GM12874 (cell line): Measurements from ENCODE around the gene MARF1.

Experiments used
- TF ChIP-seq, protein P1 (sequence below): IDR thresholded peaks from 2 replicates; pipeline ENCODE4 v1.5.1; 2011; ENCODE audit warnings: low read depth, mild to moderate bottlenecking, control low read depth, low read length, moderate library complexity; ENCODE audit not compliant: insufficient read depth

Gene MARF1

DNA sequence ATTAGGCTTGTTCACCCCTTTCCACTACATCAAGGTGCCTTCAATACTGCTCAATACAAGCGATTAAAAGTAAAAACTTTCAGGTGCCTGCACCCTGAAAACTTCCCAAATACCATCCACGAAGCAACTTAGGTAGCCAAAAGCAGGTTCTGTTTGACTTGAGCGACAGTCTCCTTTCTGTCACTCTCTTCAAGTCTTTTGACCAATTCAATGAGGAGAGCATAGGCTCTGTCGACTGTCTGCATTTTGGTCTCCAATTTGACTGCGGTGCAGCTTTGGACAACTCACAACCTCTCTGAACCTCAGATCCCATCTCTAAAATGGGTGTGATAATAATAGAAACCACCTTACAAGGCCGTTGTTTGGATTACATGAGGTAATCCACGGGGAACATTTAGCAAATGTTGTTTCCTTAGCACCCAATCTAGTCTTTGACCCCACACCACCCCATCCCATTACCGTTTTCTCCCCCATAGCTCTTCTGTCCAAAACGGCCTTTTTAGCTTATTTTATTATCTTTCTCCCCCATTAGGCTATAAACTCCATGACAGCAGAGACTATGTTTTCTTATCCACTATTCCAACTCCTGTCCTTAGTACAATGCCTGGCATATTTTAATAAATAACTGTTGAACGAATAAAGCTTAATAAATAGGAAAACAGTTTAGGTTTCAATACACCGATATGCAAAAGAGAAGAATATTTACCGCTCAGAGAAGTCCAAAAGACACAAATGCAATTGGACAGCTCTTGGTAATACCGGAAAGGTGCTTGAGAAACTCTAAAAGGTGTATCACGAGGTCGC lies 999 bp downstream of the MARF1 start:
- TF ChIP-seq, protein P1, sequence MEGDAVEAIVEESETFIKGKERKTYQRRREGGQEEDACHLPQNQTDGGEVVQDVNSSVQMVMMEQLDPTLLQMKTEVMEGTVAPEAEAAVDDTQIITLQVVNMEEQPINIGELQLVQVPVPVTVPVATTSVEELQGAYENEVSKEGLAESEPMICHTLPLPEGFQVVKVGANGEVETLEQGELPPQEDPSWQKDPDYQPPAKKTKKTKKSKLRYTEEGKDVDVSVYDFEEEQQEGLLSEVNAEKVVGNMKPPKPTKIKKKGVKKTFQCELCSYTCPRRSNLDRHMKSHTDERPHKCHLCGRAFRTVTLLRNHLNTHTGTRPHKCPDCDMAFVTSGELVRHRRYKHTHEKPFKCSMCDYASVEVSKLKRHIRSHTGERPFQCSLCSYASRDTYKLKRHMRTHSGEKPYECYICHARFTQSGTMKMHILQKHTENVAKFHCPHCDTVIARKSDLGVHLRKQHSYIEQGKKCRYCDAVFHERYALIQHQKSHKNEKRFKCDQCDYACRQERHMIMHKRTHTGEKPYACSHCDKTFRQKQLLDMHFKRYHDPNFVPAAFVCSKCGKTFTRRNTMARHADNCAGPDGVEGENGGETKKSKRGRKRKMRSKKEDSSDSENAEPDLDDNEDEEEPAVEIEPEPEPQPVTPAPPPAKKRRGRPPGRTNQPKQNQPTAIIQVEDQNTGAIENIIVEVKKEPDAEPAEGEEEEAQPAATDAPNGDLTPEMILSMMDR: no peak

DNA sequence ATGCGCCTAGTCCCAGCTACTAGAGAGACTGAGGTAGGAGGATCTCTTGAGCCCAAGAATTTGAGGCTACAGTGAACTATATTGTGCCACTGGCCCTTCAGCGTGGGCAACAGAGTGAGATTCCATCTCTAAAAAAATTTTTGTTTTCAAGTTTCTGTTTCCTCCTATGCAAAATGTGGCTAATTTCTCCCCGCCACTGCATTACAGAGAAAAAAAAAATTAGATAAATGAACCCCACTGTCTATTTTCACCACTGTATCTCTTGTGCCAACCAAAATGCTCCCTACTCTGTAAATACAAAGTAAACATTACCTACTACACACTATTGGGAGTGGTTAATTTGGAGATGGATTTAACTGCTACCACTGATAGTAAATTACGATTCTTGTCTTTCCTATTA lies 2.0 kb downstream of the MARF1 start:
- TF ChIP-seq, protein P1: no peak

GRCh38 chr16:15639061-15639568 lies 3.8 kb downstream of the MARF1 start:
- TF ChIP-seq, protein P1: no peak

- TF ChIP-seq, protein P1: no peak
These were observed 6.5 kb downstream of the MARF1 start for GRCh38 chr16:15636392-15636873.

DNA sequence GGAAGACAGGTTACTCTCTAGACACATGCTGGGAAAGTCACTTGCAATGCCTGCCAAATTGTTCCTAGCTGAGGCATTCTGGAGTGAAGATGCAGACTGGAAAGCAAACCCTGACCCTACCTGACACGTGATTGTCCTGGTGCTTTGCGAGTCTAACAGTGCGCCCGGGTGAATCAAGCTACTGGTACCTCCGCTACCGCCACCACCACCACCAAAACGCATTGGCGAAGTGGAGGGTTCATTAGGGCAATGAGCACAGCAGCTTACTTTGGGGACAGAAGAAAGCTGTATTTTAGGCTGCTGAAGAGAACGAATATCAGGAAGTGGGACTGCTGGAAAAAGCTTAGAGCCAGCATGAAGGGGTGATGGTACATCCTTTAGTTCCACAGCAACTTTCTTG lies 7.0 kb downstream of the MARF1 start:
- TF ChIP-seq, protein P1: no peak

- TF ChIP-seq, protein P1: no peak
These were observed 11.1 kb downstream of the MARF1 start for GRCh38 chr16:15631730-15632409.

GRCh38 chr16:15621889-15622288 lies 21.1 kb downstream of the MARF1 start:
- TF ChIP-seq, protein P1: no peak
